GM19438 (cell line): ENCODE data around the gene MPPED1.

Experiments used
- ATAC-seq: cut with Tn5 transposase; IDR thresholded peaks from one replicate; pipeline ENCODE4 v1.9.1; 2021; ENCODE audit warnings: low read depth; ENCODE audit not compliant: unreplicated experiment

Gene MPPED1

GRCh38 chr22:43554694-43555365 lies 143.0 kb downstream of the MPPED1 start:
- ATAC-seq: no peak

DNA sequence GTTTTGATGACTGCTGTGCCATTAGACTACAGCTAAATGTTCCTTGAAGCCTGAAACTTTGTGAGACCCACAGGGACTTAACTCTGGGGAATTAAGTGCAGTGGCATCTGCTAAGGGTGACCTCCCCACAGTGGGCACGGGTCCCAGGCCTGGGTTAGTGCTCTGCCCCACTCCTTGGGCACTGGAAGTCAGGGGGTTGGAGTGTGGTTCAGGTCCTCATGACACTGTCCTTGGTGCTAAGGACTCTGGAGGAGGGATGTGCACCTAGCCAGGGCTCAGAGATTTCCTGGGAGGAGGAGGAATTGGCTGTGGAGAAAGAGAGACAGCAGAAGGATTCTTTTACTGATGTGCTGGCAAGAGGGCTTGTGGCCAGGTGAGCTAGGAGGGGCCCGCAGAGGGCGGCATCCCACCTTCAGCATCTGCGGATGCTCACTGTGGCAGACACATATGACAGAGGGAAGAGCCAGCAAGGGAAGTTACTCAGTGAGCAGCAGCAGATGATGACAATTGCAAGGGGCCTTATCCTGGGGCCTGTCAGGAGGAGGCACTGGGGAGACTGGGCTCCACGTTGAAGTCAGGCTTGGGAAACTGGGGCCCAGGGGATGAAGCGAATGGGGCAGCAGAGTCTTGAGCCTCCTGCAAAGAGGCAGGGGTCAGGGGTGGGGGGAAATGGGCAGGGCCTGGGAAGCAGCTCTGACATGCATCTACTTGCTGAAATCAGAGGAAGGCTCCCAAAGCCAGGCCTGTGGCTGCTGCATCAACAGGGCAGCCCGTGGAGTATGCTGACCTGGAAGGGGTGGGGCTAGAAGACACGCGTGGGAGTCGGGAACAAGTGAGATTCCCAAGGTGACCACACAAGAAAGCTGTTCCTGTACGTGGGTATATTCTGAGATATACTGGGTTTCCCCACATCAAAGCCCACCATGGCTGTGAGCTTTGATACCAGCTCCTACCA lies 144.0 kb downstream of the MPPED1 start:
- no peak for ATAC-seq
